ENCODE results near the gene ERN1. TPM values are rescaled to one million over a fixed set of nuclear protein-coding genes. Genes with fewer than 3 reads are reported as not detected.
A peak's percentile ranks its signal among the peaks of the same experiment; 100 is the strongest.

ERN1 gene
- total RNA-seq, 1 donor: 12.7 TPM

GRCh38 chr17:64085650-64086005 is 44.3 kb downstream of the ERN1 start:
- Histone ChIP-seq H3K27me3 (ENCODE audit: insufficient read depth, low read length) (no peaks in the 10 kb centered on the region), H3K27ac (ENCODE audit: low read depth, low read length) (no peak overlapping the region), H3K9me3 (ENCODE audit: low read depth, low read length) (no peaks in the 10 kb centered on the region), H3K4me3 (ENCODE audit: insufficient read depth, low read length) (no peak overlapping the region), H3K4me1 (ENCODE audit: insufficient read depth, low read length) (peaks cover 31% of the 10 kb centered on the region), H3K4me2 (ENCODE audit: insufficient read depth, low read length) (no peak overlapping the region), H2AFZ (ENCODE audit: low read length) (no peak overlapping the region), H3K79me2 (ENCODE audit: insufficient read depth, low read length) (peaks cover 24% of the 10 kb centered on the region), H4K20me1 (ENCODE audit: insufficient read depth, low read length) (peaks cover 43% of the 10 kb centered on the region), H3K36me3 (ENCODE audit: insufficient read depth, low read length) (no peaks in the 10 kb centered on the region)
- no peak for TF ChIP-seq CTCF (IDR thresholded peaks at IDR 0.05; ENCODE audit: extremely low read depth, low read depth, low read length)
- no peak for DNase-seq (ENCODE audit: insufficient read length, low spot score, missing footprints)

- no peak for TF ChIP-seq CTCF (IDR thresholded peaks at IDR 0.05; ENCODE audit: extremely low read depth, low read depth, low read length)
- Histone ChIP-seq H3K4me1 (ENCODE audit: insufficient read depth, low read length) (peaks cover 31% of the 10 kb centered on the region), H2AFZ (ENCODE audit: low read length) (no peak overlapping the region), H3K36me3 (ENCODE audit: insufficient read depth, low read length) (peaks cover 2% of the 10 kb centered on the region), H3K4me3 (ENCODE audit: insufficient read depth, low read length) (no peak overlapping the region), H3K9me3 (ENCODE audit: low read depth, low read length) (no peaks in the 10 kb centered on the region), H3K4me2 (ENCODE audit: insufficient read depth, low read length) (peak overlapping the region; percentile 69), H4K20me1 (ENCODE audit: insufficient read depth, low read length) (peaks cover 40% of the 10 kb centered on the region), H3K27me3 (ENCODE audit: insufficient read depth, low read length) (no peaks in the 10 kb centered on the region), H3K27ac (ENCODE audit: low read depth, low read length) (peak overlapping the region; percentile 88), H3K79me2 (ENCODE audit: insufficient read depth, low read length) (peaks cover 20% of the 10 kb centered on the region)
- no peak for DNase-seq (ENCODE audit: insufficient read length, low spot score, missing footprints)
Measured at GRCh38 chr17:64084940-64085649, 44.8 kb downstream of the ERN1 start.

GRCh38 chr17:64084086-64084939 is 45.6 kb downstream of the ERN1 start:
- DNase-seq (ENCODE audit: insufficient read length, low spot score, missing footprints): peak; percentile 83
- H3K79me2 ChIP-seq (ENCODE audit: insufficient read depth, low read length): peaks cover 20% of the 10 kb centered on the region
- no peaks in the 10 kb centered on the region for H3K9me3 ChIP-seq (ENCODE audit: low read depth, low read length)
- no peak for TF ChIP-seq CTCF (IDR thresholded peaks at IDR 0.05; ENCODE audit: extremely low read depth, low read depth, low read length)
- no peak overlapping the region for H3K4me3 ChIP-seq (ENCODE audit: insufficient read depth, low read length)
- peak overlapping the region; percentile 69 for H3K4me2 ChIP-seq (ENCODE audit: insufficient read depth, low read length)
- H2AFZ ChIP-seq (ENCODE audit: low read length): peak overlapping the region; percentile 18
- peak overlapping the region; percentile 88 for H3K27ac ChIP-seq (ENCODE audit: low read depth, low read length)
- no peaks in the 10 kb centered on the region for H3K27me3 ChIP-seq (ENCODE audit: insufficient read depth, low read length)
- peaks cover 31% of the 10 kb centered on the region for H3K4me1 ChIP-seq (ENCODE audit: insufficient read depth, low read length)
- peaks cover 40% of the 10 kb centered on the region for H4K20me1 ChIP-seq (ENCODE audit: insufficient read depth, low read length)
- H3K36me3 ChIP-seq (ENCODE audit: insufficient read depth, low read length): peaks cover 5% of the 10 kb centered on the region

GRCh38 chr17:64083563-64084085 is 46.3 kb downstream of the ERN1 start:
- peaks cover 5% of the 10 kb centered on the region for H3K36me3 ChIP-seq (ENCODE audit: insufficient read depth, low read length)
- no peaks in the 10 kb centered on the region for H3K27me3 ChIP-seq (ENCODE audit: insufficient read depth, low read length)
- no peak for TF ChIP-seq CTCF (IDR thresholded peaks at IDR 0.05; ENCODE audit: extremely low read depth, low read depth, low read length)
- DNase-seq (ENCODE audit: insufficient read length, low spot score, missing footprints): peak; percentile 60
- H3K27ac ChIP-seq (ENCODE audit: low read depth, low read length): peak overlapping the region; percentile 88
- no peak overlapping the region for H3K4me3 ChIP-seq (ENCODE audit: insufficient read depth, low read length)
- H3K4me1 ChIP-seq (ENCODE audit: insufficient read depth, low read length): peaks cover 31% of the 10 kb centered on the region
- peak overlapping the region; percentile 69 for H3K4me2 ChIP-seq (ENCODE audit: insufficient read depth, low read length)
- H2AFZ ChIP-seq (ENCODE audit: low read length): peak overlapping the region; percentile 18
- peaks cover 38% of the 10 kb centered on the region for H4K20me1 ChIP-seq (ENCODE audit: insufficient read depth, low read length)
- H3K9me3 ChIP-seq (ENCODE audit: low read depth, low read length): no peaks in the 10 kb centered on the region
- peaks cover 18% of the 10 kb centered on the region for H3K79me2 ChIP-seq (ENCODE audit: insufficient read depth, low read length)
